HCT116 (cell line): Measurements from ENCODE around the gene RBM4B. TPM values are rescaled to one million over a fixed set of nuclear protein-coding genes. Genes with fewer than 3 reads are reported as not detected.

Source experiments
- ATAC-seq: fragments of 200-7000 bp; cut with Tn5 transposase; 2 replicates; pipeline ENCODE4 v1.9.1; 2020; ENCODE audit warnings: mild to moderate bottlenecking, moderate library complexity
- BruUV-seq: library from RNA; stranded (reverse); fragments of 400-500 nt; replicated peaks from 2 replicates; lab custom pipeline; 2021; lab: Mats Ljungman, UMichigan
- CTCF ChIA-PET: fragments of 300-600 bp; sonication (Branson Sonifier 250); formaldehyde crosslinking; loops from one replicate; lab custom pipeline; 2021; ENCODE audit warnings: antibody characterized with exemption; lab: Charles Lee
- POLR2A ChIA-PET: fragments of 300-600, 350-600 bp; sonication (Branson Sonifier 250); formaldehyde crosslinking; loops from one replicate; lab custom pipeline; 2021; ENCODE audit warnings: antibody characterized with exemption; lab: Charles Lee
- RAD21 ChIA-PET, 2 experiments: fragments of 300-600 bp; sonication (Branson Sonifier 250); formaldehyde crosslinking; loops; one replicate each; lab custom pipeline; 2023; ENCODE audit warnings: low total read pairs in 2 of 2; ENCODE audit not compliant: uncharacterized antibody in 2 of 2, unreplicated experiment in 2 of 2, low non-redundant PET in 1 of 2; lab: Charles Lee
- DNase-seq: peaks from one replicate; pipeline ENCODE4 v3.0.0-alpha.2; 2010; ENCODE audit warnings: low read depth, low spot score
- H2AFZ ChIP-seq: fragments of 200-600 bp; shearing (Covaris generic), sonication (generic); 2 replicates; pipeline ENCODE4 v1.6.1; 2017; ENCODE audit warnings: low read depth, mixed run types, mixed read lengths, antibody characterized with exemption, low read length; ENCODE audit not compliant: poor library complexity, severe bottlenecking
- H3K27ac ChIP-seq: 2 replicates; pipeline ENCODE4 v1.5.1; 2012; ENCODE audit warnings: low read depth, low read length
- H3K27me3 ChIP-seq: fragments of 200-600 bp; sonication (generic); 2 replicates; pipeline ENCODE4 v1.6.1; 2016; ENCODE audit warnings: mixed run types, low read length, mixed read lengths; ENCODE audit not compliant: insufficient read depth
- H3K36me3 ChIP-seq, 2 experiments: fragments of 200-500 bp in 1 of 2; fragments of 200-600 bp in 1 of 2; sonication (Bioruptor generic) in 1 of 2; sonication (generic) in 1 of 2; 2 replicates each; pipeline versions ENCODE4 v1.5.1 to v1.6.1; 2014 to 2016; ENCODE audit warnings: low read length in 2 of 2, inconsistent platforms in 1 of 2, mixed read lengths in 1 of 2, mixed run types in 1 of 2; ENCODE audit not compliant: insufficient read depth in 2 of 2, control insufficient read depth in 1 of 2
- H3K4me1 ChIP-seq, 2 experiments: fragments of 200-600 bp in 1 of 2; sonication (generic) in 1 of 2; 2 replicates each; pipeline versions ENCODE4 v1.5.1 to v1.6.1; 2012 to 2017; ENCODE audit warnings: low read length in 2 of 2, inconsistent platforms in 1 of 2, mild to moderate bottlenecking in 1 of 2, mixed read lengths in 1 of 2, mixed run types in 1 of 2, moderate library complexity in 1 of 2; ENCODE audit not compliant: insufficient read depth in 2 of 2, control insufficient read depth in 1 of 2
- H3K4me2 ChIP-seq: fragments of 200-600 bp; sonication (generic); 2 replicates; pipeline ENCODE4 v1.6.1; 2017; ENCODE audit warnings: mixed run types, low read length, mixed read lengths
- H3K4me3 ChIP-seq, 2 experiments: fragments of 200-600 bp in 1 of 2; sonication (generic) in 1 of 2; replicated peaks in 1 of 2; 2 replicates each; pipeline ENCODE4 v1.5.1; 2011 to 2016; ENCODE audit warnings: low read length in 2 of 2, control low read depth in 1 of 2, low read depth in 1 of 2, mild to moderate bottlenecking in 1 of 2, mixed read lengths in 1 of 2, mixed run types in 1 of 2
- H3K79me2 ChIP-seq: fragments of 200-600 bp; sonication (generic); 2 replicates; pipeline ENCODE4 v1.6.1; 2017; ENCODE audit warnings: mild to moderate bottlenecking, mixed run types, low read length, moderate library complexity, mixed read lengths; ENCODE audit not compliant: insufficient read depth
- H3K9ac ChIP-seq: fragments of 200-600 bp; sonication (generic); 2 replicates; pipeline ENCODE4 v1.6.1; 2016; ENCODE audit warnings: low read length, mixed read lengths
- H3K9me2 ChIP-seq: fragments of 200-600 bp; sonication (generic), shearing (Covaris generic); 2 replicates; pipeline ENCODE4 v1.6.1; 2017; ENCODE audit warnings: mixed run types, mild to moderate bottlenecking, moderate library complexity; ENCODE audit not compliant: insufficient read depth
- H3K9me3 ChIP-seq, 2 experiments: fragments of 200-500 bp in 1 of 2; fragments of 200-600 bp in 1 of 2; sonication (Bioruptor generic) in 1 of 2; sonication (generic) in 1 of 2; 2 replicates each; pipeline ENCODE4 v1.6.1; 2014 to 2017; ENCODE audit warnings: low read length in 2 of 2, mixed read lengths in 2 of 2, inconsistent platforms in 1 of 2, low read depth in 1 of 2, mild to moderate bottlenecking in 1 of 2, mixed run types in 1 of 2, moderate library complexity in 1 of 2; ENCODE audit not compliant: control insufficient read depth in 1 of 2, insufficient read depth in 1 of 2
- H4K20me1 ChIP-seq: fragments of 200-600 bp; sonication (generic), shearing (Covaris generic); 2 replicates; pipeline ENCODE4 v1.6.1; 2017; ENCODE audit warnings: mixed run types, mild to moderate bottlenecking, moderate library complexity; ENCODE audit not compliant: insufficient read depth
- CBX3 ChIP-seq: IDR thresholded peaks from 2 replicates; pipeline ENCODE4 v1.6.1; 2012; ENCODE audit warnings: low read depth
- CTCF ChIP-seq, 3 experiments: fragments of 200-600 bp in 1 of 3; sonication (generic) in 1 of 3; IDR thresholded peaks in 2 of 3; conservative IDR thresholded peaks in 1 of 3; 2 replicates each; pipeline ENCODE4 v1.5.1; 2012 to 2017; ENCODE audit warnings: low read depth in 2 of 3, low read length in 2 of 3, antibody characterized with exemption in 1 of 3, borderline replicate concordance in 1 of 3, control low read depth in 1 of 3, mild to moderate bottlenecking in 1 of 3, mixed read lengths in 1 of 3, mixed run types in 1 of 3, moderate library complexity in 1 of 3; ENCODE audit not compliant: insufficient read depth in 1 of 3
- EGR1 ChIP-seq: IDR thresholded peaks from 2 replicates; pipeline ENCODE4 v1.6.1; 2012; ENCODE audit warnings: low read depth
- ELF1 ChIP-seq: IDR thresholded peaks from 2 replicates; pipeline ENCODE4 v1.6.1; 2012; ENCODE audit warnings: low read depth, borderline replicate concordance
- EZH2 ChIP-seq: fragments of 200-600 bp; sonication (generic); IDR thresholded peaks from 2 replicates; pipeline ENCODE4 v1.6.1; 2017; ENCODE audit warnings: antibody characterized with exemption, mixed run types
- EZH2phosphoT487 ChIP-seq: fragments of 200-600 bp; IDR thresholded peaks from 2 replicates; pipeline ENCODE4 v1.6.1; 2018; ENCODE audit warnings: antibody characterized with exemption, borderline replicate concordance
- FOSL1 ChIP-seq: IDR thresholded peaks from 2 replicates; pipeline ENCODE4 v1.6.1; 2012; ENCODE audit warnings: low read depth
- JUND ChIP-seq: IDR thresholded peaks from 2 replicates; pipeline ENCODE4 v1.6.1; 2012
- POLR2AphosphoS5 ChIP-seq: IDR thresholded peaks from 2 replicates; pipeline ENCODE4 v1.6.1; 2011; ENCODE audit warnings: mild to moderate bottlenecking, low read depth, low read length, moderate library complexity
- RAD21 ChIP-seq: IDR thresholded peaks from 2 replicates; pipeline ENCODE4 v1.6.1; 2012; ENCODE audit warnings: low read depth, mild to moderate bottlenecking
- REST ChIP-seq: IDR thresholded peaks from 2 replicates; pipeline ENCODE4 v1.6.1; 2012; ENCODE audit warnings: low read depth
- SP1 ChIP-seq: IDR thresholded peaks from 2 replicates; pipeline ENCODE4 v1.6.1; 2012; ENCODE audit warnings: low read depth
- SRF ChIP-seq: IDR thresholded peaks from 2 replicates; pipeline ENCODE4 v1.6.1; 2012; ENCODE audit warnings: low read depth
- YY1 ChIP-seq: IDR thresholded peaks from 2 replicates; pipeline ENCODE4 v1.6.1; 2011; ENCODE audit warnings: low read length, low read depth, moderate library complexity, mild to moderate bottlenecking; ENCODE audit not compliant: insufficient replicate concordance; ENCODE audit errors: extremely low read depth
- ZBTB33 ChIP-seq: IDR thresholded peaks from 2 replicates; pipeline ENCODE4 v1.6.1; 2011; ENCODE audit warnings: mild to moderate bottlenecking, low read length, moderate library complexity; ENCODE audit not compliant: insufficient replicate concordance; ENCODE audit errors: extremely low read depth
- ZFX ChIP-seq: fragments of 450-650 bp; IDR thresholded peaks from 2 replicates; pipeline ENCODE4 v1.6.1; 2017
- ZNF274 ChIP-seq: fragments of 200-500 bp; sonication (Bioruptor generic); IDR thresholded peaks from 2 replicates; pipeline ENCODE4 v1.6.1; 2014; ENCODE audit warnings: mild to moderate bottlenecking, low read depth, low read length, inconsistent platforms
- intact Hi-C: fragments of 100-400 bp; cut with micrococcal nuclease; formaldehyde crosslinking; loops from 2 replicates; pipeline ENCODE4 v1.10.0; 2022
- total RNA-seq: library from RNA; stranded (reverse); gene quantifications from one replicate; pipeline ENCODE4 v1.2.1, GENCODE V29; 2021; ENCODE audit not compliant: unreplicated experiment

RBM4B gene
- total RNA-seq, 1 experiment from 2014 or later: 18.1 TPM

DNA sequence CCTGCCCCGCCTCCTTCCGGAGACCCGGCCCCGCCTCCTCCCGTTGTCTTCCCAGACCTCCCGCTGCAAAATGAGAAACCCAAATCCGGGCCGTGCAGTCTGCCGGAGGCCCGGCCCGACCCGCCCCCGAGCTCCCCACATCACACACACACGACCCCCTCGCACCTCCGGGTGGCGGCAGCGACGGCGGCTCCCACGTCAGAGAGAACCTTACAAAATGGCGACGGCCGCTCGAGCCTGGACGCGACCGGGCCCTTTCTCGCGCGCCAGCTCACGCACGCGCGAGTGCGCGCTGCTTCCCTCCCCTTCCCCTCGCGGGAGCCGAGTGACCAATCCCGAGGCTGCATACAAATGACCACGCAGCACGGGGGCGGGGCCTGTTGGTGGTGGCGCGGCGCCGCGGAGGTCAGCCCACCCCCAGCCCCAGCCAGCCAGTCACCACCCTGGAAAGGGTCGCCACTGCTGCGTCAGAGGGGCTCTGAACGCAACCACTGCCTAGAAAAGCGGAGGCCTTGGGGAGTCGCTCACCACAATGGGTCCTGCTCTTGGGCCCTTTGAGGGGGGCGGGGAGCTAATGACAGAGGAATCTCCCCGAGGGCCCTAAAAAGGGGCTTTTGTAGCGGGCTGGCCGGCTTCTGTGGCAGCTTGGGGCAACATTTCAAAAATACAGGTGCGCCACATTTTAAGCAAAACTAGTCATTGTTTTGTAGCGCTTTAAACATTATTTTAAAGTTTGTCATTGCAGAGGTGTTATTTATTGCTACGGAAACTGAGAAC lies at the start of gene RBM4B (continued):
- TF ChIP-seq SRF (no peak), SP1 (no peak; the same call in 1 of the 2 replicates), JUND (no peak), ZFX (peak; percentile 52; the same call in 1 of the 2 replicates), ZBTB33 (peak; percentile 88)

GRCh38 chr11:66725647-66726046 lies 48.0 kb upstream of the RBM4B start:
- Histone ChIP-seq H3K9me2 (no peaks in the 10 kb centered on the region), H3K4me3 (no peak overlapping the region), H3K27ac (no peak overlapping the region), H3K4me2 (no peak overlapping the region), H3K9ac (no peak overlapping the region), H3K36me3 (no peaks in the 10 kb centered on the region), H2AFZ (no peak overlapping the region), H3K79me2 (peaks cover 8% of the 10 kb centered on the region; the same call in 1 of the 2 replicates), H4K20me1 (no peaks in the 10 kb centered on the region), H3K4me1 (peaks cover 12 to 38% of the 10 kb centered on the region in 2 experiments), H3K27me3 (no peaks in the 10 kb centered on the region), H3K9me3 (no peaks in the 10 kb centered on the region)
- intact Hi-C loops: no loop called here
- DNase-seq (no peak), ATAC-seq (no peak)
- POLR2A ChIA-PET: no interaction called here
- no peak for TF ChIP-seq ELF1
- TF ChIP-seq POLR2AphosphoS5: no peak
- TF ChIP-seq EZH2: no peak
- no peak for TF ChIP-seq ZFX
- TF ChIP-seq EZH2phosphoT487: no peak
- no peak for TF ChIP-seq ZNF274
- no peak for TF ChIP-seq REST
- TF ChIP-seq CTCF (IDR thresholded peaks at IDR 0.05 in 2 of 3, conservative IDR thresholded peaks at IDR 0.05 in 1 of 3; ENCODE audit: borderline replicate concordance in 1 of 3, insufficient read depth in 1 of 3, low read depth in 2 of 3, low read length in 2 of 3): no peak
- no peak for TF ChIP-seq FOSL1
- TF ChIP-seq RAD21: no peak
- no peak for TF ChIP-seq CBX3
- TF ChIP-seq EGR1: no peak
- TF ChIP-seq YY1: no peak
- CTCF ChIA-PET: no interaction called here
- BruUV-seq: no TSS peak
- RAD21 ChIA-PET: no interaction called here
